Bronchial epithelial cell (primary cell): Measurements from ENCODE around the gene KLK13. TPM values are rescaled to one million over a fixed set of nuclear protein-coding genes. Genes with fewer than 3 reads are reported as not detected.

Experiments
- DNase-seq: peaks from one replicate; pipeline ENCODE4 v3.0.0-alpha.2; 2010; ENCODE audit warnings: low read depth
- FAIRE-seq: peaks from 2 replicates; lab custom pipeline; 2011; peaks lifted over from hg19 to GRCh38; lab: Jason Lieb, UNC
- H3K27me3 ChIP-seq: 2 replicates; pipeline ENCODE4 v1.5.1; 2011; ENCODE audit warnings: low read length; ENCODE audit not compliant: control insufficient read depth, insufficient read depth
- H3K36me3 ChIP-seq: 2 replicates; pipeline ENCODE4 v1.5.1; 2011; ENCODE audit warnings: low read length; ENCODE audit not compliant: control insufficient read depth, insufficient read depth
- H3K4me3 ChIP-seq: 2 replicates; pipeline ENCODE4 v1.5.1; 2011; ENCODE audit warnings: mild to moderate bottlenecking, low read depth, low read length, control low read depth
- total RNA-seq: library from RNA; depleted of rRNA; stranded (reverse); fragments of >200 nt; gene quantifications from 2 replicates; pipeline ENCODE4 v1.2.1, GENCODE V29; 2014
- TF ChIP-seq, protein P1 (sequence below): IDR thresholded peaks from 2 replicates; pipeline ENCODE4 v1.5.1; 2011; ENCODE audit warnings: mild to moderate bottlenecking, moderate library complexity, low read length, control low read depth, inconsistent platforms; ENCODE audit not compliant: insufficient read depth, severe bottlenecking

KLK13 gene
- total RNA-seq, 1 donor from 2014 or later: 0.26 TPM

DNA sequence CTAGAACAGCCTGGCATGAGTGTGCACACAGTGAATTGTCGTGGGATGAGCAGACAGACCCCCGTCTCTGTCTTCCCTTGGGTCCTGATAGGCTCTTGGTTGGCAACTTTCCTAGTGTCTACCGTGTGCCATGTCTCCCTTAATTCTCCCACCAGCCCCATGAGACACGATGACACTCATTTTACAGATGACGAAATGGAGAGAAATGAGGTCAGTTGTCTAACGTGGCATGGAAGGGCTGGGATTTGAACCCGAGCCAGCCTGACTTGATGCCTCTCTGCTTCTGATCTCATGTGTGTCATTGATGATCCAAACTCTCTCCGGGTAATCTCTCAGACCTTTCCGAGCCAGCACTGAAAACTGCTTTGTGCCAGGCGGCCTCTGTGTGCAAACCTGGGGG, 26.2 kb upstream of the KLK13 start:
- no peaks in the 10 kb centered on the region for H3K36me3 ChIP-seq
- FAIRE-seq (peak; percentile 73), DNase-seq (no peak)
- no peak overlapping the region for H3K4me3 ChIP-seq
- H3K27me3 ChIP-seq: peaks cover 11% of the 10 kb centered on the region
- TF ChIP-seq, protein P1, sequence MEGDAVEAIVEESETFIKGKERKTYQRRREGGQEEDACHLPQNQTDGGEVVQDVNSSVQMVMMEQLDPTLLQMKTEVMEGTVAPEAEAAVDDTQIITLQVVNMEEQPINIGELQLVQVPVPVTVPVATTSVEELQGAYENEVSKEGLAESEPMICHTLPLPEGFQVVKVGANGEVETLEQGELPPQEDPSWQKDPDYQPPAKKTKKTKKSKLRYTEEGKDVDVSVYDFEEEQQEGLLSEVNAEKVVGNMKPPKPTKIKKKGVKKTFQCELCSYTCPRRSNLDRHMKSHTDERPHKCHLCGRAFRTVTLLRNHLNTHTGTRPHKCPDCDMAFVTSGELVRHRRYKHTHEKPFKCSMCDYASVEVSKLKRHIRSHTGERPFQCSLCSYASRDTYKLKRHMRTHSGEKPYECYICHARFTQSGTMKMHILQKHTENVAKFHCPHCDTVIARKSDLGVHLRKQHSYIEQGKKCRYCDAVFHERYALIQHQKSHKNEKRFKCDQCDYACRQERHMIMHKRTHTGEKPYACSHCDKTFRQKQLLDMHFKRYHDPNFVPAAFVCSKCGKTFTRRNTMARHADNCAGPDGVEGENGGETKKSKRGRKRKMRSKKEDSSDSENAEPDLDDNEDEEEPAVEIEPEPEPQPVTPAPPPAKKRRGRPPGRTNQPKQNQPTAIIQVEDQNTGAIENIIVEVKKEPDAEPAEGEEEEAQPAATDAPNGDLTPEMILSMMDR: no peak

DNA sequence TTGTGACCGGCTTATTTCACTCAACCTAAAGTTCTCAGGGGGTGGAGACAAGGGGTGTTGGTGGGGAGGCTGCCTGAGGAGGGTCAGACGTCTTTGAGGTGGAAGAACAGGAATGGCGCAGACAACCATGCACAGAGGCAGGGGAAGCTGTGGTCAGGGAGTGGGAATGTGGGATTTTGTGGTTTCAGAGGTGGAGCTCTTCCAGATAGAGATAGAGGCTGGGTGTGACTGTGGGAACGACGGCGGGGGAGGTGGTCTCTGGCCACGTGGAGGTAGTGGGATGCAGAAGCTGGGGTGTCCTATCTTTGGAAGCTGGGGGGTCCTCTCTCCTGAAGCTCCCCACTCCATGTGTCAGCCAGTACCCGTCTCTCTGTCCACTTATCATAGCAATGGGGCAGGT, 25.6 kb upstream of the KLK13 start:
- H3K36me3 ChIP-seq: no peaks in the 10 kb centered on the region
- TF ChIP-seq, protein P1: no peak
- DNase-seq: no peak
- peaks cover 11% of the 10 kb centered on the region for H3K27me3 ChIP-seq
- H3K4me3 ChIP-seq: no peak overlapping the region
- FAIRE-seq: no peak

DNA sequence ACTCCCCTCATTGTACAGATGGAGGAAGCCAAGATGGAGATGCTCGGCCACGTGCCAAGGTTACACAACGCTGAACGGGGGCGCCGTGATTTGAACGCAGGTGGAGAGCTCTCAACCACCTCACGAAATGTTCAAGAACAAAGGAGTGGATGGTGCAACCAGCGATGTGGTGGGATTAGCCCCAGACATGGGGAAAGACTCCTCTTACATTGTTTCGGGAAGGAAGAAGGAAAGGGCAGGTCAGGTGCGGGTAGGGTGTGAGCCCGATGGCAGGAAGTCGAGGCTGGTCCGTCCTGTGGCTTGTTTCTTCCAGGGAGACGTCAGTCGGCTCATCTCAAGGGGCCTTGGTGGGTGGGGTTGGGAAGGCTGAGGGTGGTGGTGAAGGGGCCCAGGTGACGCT, 24.9 kb upstream of the KLK13 start:
- Histone ChIP-seq H3K36me3 (no peaks in the 10 kb centered on the region), H3K27me3 (peaks cover 11% of the 10 kb centered on the region), H3K4me3 (no peak overlapping the region)
- TF ChIP-seq, protein P1: no peak
- DNase-seq (no peak), FAIRE-seq (no peak)

DNA sequence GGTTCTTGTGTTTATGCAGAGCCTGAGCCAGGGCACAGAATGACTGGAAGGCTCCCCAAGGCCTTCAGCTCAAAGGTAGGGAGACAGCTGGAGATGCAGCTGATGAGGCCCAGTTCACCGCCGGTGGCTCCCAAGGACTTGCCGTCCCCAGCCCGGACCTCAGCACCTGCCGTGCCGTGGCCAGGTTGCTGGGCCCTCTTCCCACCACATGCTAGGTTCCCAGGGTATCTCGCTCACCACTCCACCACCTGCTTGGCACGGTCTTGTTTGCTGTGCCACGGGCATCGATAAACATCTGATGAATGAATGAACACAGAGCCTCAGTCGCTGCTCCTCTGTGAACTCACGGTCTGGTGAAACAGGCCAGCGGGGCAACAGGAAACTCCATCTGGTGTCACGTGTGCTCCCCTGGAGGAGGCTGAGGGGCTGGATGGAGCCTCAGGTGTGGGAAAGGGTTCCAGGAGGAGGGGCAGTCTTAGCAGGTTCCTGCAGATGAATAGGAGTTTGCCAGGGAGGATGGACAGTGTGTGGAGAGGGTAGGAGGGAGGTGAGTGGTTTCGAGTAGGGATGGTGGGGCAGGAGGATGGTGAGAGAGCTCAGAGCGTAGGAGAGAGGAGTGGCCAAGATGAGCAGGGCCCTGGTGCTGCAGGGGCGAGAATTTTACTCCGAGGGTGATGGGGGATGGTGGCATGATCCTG, 21.4 kb upstream of the KLK13 start:
- Histone ChIP-seq H3K36me3 (no peaks in the 10 kb centered on the region), H3K27me3 (peaks cover 11% of the 10 kb centered on the region), H3K4me3 (no peak overlapping the region)
- TF ChIP-seq, protein P1: no peak
- DNase-seq (no peak), FAIRE-seq (no peak)

DNA sequence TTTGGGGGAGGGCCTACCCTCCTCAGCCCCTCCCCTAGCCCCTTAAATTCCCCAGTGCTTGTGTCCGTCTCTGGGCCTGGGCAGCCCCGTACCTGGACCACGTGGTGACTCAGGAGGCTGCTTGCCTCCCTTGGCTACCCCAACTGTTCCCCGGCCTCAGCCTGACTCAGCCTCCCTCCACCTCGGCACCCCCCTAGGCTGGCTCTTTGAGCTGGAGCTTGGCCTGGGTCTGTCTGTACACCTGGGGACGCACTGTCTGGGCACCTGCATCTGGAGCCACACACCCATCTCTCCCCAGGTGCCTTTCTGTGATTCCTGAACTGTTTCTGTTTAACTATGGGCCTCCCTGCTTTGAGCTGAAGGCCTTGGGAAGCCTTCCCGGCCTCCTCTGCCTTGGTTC, 19.6 kb upstream of the KLK13 start:
- FAIRE-seq (no peak), DNase-seq (no peak)
- TF ChIP-seq, protein P1: no peak
- Histone ChIP-seq H3K4me3 (no peak overlapping the region), H3K27me3 (peaks cover 2% of the 10 kb centered on the region), H3K36me3 (no peaks in the 10 kb centered on the region)

DNA sequence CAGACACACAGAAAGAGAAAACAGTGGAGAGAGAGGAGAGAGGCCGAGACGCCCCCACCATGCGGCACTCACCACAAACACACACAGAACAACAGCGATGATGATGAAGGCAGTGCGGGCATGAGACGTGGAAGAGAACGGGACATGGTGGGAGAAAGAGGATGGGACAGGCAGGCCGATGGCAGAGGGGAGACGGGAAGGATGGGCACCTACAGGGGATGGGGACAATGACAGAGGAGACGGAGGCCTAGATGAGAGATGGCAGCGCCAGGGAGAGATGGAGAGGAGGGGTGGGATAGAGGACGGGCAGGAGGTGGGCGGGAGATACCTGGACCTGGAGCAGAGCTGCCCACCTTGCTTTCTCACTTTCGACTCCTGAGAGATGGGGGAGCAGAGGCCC, 18.9 kb upstream of the KLK13 start:
- TF ChIP-seq, protein P1: no peak
- FAIRE-seq (no peak), DNase-seq (no peak)
- Histone ChIP-seq H3K27me3 (no peaks in the 10 kb centered on the region), H3K36me3 (no peaks in the 10 kb centered on the region), H3K4me3 (no peak overlapping the region)
